Choroid plexus epithelial cell (primary cell): ENCODE results near the gene AP1M2.
"Not testable (repeated sequence)": the region's sequence is repeated elsewhere in the genome, so short reads cannot be mapped to it uniquely, and the experiment has no call there.

Experiments
- DNase-seq: peaks from one replicate; pipeline ENCODE4 v3.0.0-alpha.2; 2010; ENCODE audit warnings: low read depth
- H3K4me3 ChIP-seq: 2 replicates; pipeline ENCODE4 v1.5.1; 2011; ENCODE audit warnings: low read depth, mild to moderate bottlenecking, control low read depth, low read length, moderate library complexity
- TF ChIP-seq, protein P1 (sequence below): conservative IDR thresholded peaks from 2 replicates; pipeline ENCODE4 v1.5.1; 2011; ENCODE audit warnings: low read depth, mild to moderate bottlenecking, control low read depth, inconsistent platforms, low read length, moderate library complexity

The AP1M2 gene

DNA sequence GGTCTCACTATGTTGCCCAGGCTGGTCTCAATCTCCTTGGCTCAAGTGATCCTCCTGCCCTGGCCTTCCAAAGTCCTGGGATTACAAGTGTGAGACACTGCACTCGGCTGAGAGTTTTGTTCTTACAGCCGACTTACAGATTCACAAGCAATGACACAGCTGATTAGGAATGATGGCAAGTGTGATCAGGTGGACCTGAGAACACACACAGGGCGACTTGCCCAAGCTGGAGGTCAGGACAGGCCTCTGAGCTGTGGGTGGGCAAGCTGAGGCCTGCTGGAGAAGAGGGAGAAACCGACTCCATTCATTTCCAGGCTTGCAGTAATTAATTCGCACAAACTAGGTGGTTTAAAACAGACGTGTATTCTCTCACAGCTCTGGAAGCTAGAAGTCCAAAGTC, 51.5 kb downstream of the AP1M2 start:
- no peak overlapping the region for H3K4me3 ChIP-seq
- no peak for DNase-seq
- TF ChIP-seq, protein P1, sequence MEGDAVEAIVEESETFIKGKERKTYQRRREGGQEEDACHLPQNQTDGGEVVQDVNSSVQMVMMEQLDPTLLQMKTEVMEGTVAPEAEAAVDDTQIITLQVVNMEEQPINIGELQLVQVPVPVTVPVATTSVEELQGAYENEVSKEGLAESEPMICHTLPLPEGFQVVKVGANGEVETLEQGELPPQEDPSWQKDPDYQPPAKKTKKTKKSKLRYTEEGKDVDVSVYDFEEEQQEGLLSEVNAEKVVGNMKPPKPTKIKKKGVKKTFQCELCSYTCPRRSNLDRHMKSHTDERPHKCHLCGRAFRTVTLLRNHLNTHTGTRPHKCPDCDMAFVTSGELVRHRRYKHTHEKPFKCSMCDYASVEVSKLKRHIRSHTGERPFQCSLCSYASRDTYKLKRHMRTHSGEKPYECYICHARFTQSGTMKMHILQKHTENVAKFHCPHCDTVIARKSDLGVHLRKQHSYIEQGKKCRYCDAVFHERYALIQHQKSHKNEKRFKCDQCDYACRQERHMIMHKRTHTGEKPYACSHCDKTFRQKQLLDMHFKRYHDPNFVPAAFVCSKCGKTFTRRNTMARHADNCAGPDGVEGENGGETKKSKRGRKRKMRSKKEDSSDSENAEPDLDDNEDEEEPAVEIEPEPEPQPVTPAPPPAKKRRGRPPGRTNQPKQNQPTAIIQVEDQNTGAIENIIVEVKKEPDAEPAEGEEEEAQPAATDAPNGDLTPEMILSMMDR = no peak

DNA sequence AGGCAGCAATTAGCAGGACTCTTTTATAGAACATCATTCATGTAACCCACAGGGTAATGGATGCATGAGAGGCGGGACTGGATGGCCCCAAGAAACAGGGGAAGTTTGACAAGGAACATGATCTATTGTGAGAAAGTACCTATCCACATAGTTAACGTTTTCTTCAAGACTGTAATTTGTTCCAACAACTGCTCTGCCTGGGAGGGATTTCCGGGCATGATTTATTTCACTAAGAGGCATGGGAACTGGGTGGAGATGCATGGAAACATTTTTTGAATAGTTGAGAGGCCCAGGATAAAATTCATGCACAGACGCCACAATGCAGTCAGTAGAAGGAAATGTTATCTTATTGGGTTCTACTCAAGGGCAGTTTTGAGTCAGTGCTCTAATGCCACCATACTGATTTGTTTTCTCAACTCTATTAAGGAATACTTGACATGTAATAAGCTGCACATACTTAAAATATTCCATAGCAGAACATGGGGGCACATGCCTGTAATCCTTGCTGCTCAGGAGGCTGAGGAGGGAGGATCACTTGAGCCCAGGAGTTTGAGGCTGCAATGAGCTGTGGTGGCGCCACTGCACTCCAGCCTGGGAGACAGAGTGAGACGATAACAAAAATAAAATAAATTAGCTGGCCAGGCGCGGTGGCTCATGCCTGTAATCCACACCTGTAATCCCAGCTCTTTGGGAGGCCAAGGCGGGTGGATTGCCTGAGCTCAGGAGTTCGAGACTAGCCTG, 53.3 kb downstream of the AP1M2 start:
- TF ChIP-seq, protein P1 = no peak
- H3K4me3 ChIP-seq = no peak overlapping the region
- peak; percentile 73 for DNase-seq

DNA sequence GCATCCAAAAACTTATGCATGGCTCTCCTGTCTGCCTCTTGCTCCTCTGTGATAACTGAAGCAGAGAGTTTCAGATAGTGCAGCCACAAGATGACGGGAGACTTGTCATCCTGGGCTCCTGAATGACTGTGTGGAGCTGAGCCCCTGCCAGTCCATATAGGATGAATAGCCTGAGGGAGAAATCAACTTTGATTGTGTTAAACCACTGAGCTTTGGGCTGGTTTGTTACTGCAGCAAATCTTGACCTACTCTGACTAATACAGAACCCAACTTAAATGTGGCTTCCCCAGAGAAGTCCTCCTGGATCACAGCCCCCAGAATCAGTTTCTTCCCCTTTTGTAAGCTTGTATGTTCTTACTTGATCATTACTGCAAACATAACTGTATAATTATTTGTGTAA, 54.7 kb downstream of the AP1M2 start:
- DNase-seq = no peak
- TF ChIP-seq, protein P1 = no peak
- no peak overlapping the region for H3K4me3 ChIP-seq

DNA sequence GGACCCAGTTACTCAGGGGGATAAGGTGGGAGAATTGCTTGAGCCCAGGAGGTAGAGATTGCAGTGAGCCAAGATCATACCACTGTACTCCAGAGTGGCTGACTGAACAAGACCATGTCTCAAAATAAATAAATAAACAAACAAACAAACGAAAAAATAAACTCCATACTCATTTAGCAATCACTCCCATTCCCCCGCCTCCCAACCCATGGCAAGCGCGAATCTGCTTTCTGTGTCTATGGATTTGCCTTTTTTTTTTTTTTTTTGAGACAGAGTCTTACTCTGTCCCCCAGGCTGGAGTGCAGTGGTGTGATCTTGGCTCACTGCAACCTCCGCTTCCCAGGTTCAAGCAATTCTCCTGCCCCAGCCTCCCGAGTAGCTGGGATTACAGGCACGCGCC, 60.2 kb downstream of the AP1M2 start:
- not testable (repeated sequence) for DNase-seq, H3K4me3 ChIP-seq

DNA sequence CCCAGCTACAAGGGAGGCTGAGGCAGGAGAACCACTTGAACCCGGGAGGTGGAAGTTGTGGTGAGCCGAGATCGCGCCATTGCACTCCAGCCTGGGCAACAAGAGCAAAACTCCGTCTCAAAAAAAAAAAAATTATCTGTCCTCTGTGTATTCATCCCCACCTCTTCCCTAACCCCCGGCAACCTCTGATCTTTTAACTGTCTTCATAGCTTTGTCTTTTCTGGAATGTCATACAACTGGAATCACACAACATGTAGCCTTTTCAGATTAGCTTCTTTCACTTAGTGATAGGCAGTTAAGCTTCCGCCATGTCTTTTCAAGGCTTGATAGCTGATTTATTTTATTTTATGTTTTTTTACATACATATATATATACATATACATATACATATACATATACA, 61.5 kb downstream of the AP1M2 start:
- TF ChIP-seq, protein P1 = no peak
- H3K4me3 ChIP-seq = no peak overlapping the region
- no peak for DNase-seq

DNA sequence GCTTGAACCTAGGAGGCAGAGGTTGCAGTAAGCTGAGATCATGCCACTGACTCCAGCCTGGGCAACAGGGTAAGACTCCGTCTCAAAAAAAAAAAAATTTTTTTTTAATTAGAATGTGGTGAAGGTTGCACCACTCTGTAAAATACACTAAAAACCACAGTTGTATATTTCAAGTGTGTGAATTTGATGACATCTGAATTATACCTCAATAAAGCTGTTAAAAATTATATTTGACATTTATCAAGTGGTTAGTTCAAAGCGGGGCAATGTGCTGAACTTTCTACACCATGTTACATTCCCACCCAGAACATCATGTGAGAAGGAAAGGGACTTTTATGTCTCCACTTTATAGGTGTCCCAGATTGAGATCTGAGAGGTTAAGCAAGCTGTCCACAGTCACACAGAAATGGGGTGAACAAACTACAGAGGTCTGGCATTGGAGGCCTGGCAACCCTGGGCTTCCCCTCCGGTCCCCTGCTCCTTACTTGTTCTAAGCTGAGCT, 63.9 kb downstream of the AP1M2 start:
- TF ChIP-seq, protein P1 = no peak
- H3K4me3 ChIP-seq = no peak overlapping the region
- no peak for DNase-seq
